HL-60 (cell line): ENCODE results near the gene ELMOD3.

Source experiments
- CTCF ChIP-seq: IDR thresholded peaks from one replicate; pipeline ENCODE4 v1.5.1; 2011; ENCODE audit warnings: low read length, control low read depth, inconsistent platforms; ENCODE audit not compliant: insufficient read depth
- POLR2AphosphoS5 ChIP-seq: IDR thresholded peaks from 2 replicates; pipeline ENCODE4 v1.6.1; 2012; ENCODE audit warnings: low read depth
- TF ChIP-seq, protein P1 (sequence below): IDR thresholded peaks from 2 replicates; pipeline ENCODE4 v1.6.1; 2012; ENCODE audit warnings: low read depth; ENCODE audit not compliant: insufficient replicate concordance

- TF ChIP-seq CTCF, result no peak
- TF ChIP-seq, protein P1, sequence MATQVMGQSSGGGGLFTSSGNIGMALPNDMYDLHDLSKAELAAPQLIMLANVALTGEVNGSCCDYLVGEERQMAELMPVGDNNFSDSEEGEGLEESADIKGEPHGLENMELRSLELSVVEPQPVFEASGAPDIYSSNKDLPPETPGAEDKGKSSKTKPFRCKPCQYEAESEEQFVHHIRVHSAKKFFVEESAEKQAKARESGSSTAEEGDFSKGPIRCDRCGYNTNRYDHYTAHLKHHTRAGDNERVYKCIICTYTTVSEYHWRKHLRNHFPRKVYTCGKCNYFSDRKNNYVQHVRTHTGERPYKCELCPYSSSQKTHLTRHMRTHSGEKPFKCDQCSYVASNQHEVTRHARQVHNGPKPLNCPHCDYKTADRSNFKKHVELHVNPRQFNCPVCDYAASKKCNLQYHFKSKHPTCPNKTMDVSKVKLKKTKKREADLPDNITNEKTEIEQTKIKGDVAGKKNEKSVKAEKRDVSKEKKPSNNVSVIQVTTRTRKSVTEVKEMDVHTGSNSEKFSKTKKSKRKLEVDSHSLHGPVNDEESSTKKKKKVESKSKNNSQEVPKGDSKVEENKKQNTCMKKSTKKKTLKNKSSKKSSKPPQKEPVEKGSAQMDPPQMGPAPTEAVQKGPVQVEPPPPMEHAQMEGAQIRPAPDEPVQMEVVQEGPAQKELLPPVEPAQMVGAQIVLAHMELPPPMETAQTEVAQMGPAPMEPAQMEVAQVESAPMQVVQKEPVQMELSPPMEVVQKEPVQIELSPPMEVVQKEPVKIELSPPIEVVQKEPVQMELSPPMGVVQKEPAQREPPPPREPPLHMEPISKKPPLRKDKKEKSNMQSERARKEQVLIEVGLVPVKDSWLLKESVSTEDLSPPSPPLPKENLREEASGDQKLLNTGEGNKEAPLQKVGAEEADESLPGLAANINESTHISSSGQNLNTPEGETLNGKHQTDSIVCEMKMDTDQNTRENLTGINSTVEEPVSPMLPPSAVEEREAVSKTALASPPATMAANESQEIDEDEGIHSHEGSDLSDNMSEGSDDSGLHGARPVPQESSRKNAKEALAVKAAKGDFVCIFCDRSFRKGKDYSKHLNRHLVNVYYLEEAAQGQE, result no peak
- TF ChIP-seq POLR2AphosphoS5, result no peak
Observed at GRCh38 chr2:85395912-85396475, 41.4 kb downstream of the ELMOD3 start.
